HG03460 (cell line): ENCODE results near the gene CPD.
A peak's percentile ranks its signal among the peaks of the same experiment; 100 is the strongest.
"Not testable (repeated sequence)": the region's sequence is repeated elsewhere in the genome, so short reads cannot be mapped to it uniquely, and the experiment has no call there.

Source experiments
- ATAC-seq: cut with Tn5 transposase; IDR thresholded peaks from one replicate; pipeline ENCODE4 v1.9.1; 2021; ENCODE audit not compliant: unreplicated experiment

CPD gene

GRCh38 chr17:30378825-30379302 is at the start of gene CPD:
Gene CPD, plus strand, starts transcription at chr17:30378927. Its CDS starts 54 bp downstream, at chr17:30378981.
- ATAC-seq = peak; percentile 84

DNA sequence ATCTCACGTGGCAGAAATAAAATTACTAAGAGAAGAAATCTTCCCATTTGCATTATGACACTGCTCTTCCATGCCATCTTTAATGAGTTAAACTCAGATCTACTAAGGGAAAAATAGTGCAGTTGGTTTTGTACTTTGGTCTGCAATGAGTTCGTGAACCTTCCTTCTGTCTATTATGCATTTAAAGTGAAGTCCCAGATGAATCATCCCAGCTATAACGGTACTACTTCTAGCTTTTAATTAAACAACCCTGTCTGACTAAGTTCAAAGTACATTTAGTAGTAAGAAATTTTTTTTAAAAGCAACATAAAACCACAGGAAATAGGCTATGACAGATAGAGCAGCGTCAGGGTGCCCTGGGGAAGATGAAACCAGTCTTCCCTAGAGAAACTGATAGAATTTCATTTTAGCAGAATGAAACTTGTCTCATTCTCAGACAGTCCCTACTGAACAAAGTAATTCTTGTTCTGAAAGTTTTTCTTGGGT is 46.6 kb upstream of the CPD start:
- ATAC-seq = no peak

DNA sequence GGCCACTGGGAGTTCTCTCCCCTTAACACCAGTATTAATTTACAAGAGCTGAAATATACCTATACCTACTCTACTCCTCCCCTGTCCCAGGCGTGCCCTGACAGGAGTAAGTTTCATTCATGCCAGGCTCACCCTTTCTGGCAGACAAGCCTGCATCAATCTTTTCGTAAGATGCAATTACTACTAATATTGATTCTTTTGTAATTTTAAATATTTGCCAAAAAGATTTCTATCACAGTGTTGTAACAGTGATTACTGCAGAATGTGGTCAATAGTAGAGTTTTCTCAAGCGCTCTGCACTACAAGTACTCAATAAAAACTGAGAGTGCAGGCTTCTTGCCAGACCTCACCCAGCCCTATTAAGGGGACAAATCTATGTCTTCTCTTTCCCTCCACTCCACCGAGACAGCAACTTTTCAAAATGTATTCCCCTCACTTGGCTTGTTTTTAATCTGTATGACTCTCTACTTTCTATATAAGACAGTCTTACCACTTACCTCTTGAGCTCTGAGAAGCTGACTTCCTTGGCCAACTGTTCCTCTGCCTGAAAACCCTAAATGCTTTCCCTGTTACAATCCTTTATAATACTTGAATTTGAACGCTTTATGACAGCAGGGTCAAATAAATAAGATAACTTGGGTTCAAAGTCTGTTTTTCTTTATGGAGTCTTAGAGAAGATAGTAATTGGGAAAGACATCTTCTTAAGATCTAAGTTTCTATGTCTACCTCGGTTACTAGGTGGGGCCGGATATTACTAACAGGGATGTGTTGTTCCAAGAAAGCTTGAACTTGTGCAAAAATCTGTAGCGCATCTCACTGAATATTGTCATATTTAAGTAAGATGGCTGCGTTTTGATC is 45.0 kb upstream of the CPD start, which contains the start of gene TMIGD1:
Gene TMIGD1 (minus strand): TSS at position 555 of the 858 bp plus-strand sequence. CDS start 1,924 bp downstream, outside the sequence.
- ATAC-seq = no peak

DNA sequence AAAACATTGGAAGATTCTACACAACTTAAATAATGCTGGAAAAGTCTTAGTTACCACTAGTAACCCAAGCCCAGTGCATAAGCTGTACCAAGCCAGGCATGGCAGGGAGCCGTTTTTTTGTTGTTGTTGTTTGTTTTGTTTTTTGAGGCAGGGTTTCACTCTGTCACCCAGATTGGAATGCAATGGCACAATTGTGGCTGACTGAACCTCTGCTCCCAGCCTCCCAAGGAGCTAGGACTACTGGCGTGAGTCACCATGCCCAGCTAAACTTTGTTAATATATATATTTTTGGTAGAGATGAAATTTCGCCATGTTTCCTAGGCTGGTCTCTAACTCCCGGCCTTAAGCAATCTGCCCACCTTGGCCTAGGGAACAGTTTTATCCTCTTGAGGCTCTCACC is 44.3 kb upstream of the CPD start:
- ATAC-seq = no peak

- no peak for ATAC-seq
Measured at GRCh38 chr17:30336369-30337171, 42.2 kb upstream of the CPD start.

DNA sequence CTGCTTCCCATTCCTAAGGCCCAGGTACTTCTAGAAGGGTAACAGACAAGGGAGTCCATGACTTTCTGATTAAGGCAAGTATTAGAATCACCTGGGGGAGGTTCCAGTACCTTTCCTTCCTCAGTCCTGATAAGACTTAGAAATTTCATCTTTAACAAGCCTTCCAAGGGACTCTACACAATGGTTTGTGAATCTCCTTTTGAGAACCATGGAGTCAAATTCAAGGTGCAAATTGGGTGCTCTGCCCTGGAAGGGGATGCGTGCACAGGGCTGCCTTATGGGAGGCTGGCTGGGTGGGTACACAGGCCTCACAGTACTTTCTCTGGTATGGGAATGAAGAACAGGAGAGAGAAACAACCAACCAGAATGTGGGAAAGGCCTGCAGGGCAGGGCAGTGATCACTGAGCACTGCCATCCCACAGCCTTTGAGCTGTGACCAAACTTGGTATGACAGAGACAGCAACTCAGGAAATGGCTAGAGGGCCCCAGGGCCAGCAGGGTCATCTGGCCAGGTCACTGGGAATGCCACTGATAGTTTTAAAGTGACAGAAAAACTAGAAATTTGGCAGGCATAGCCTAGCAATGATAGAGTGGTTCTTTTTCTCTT is 41.2 kb upstream of the CPD start:
- no peak for ATAC-seq

DNA sequence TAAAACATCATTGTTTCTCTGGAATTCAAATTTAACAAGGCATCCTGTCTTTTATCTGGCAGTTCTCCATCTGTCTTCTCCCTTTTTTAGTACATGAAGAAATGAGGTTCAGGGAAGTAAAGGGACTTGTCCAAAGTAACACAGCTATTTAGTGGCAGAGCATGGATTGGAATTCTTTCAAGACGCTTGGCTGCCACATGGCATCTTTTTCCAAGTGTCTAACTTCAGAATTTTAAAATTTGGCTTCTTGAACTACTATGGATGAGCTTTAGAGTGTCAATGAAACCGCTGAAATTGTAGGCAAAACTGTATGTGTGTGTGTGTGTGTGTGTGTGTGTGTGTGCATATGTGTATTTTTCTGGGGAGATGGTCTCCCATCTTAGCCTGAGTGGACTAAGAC is 39.6 kb upstream of the CPD start:
- no peak for ATAC-seq

GRCh38 chr17:30340801-30341356 is 37.8 kb upstream of the CPD start:
- no peak for ATAC-seq

DNA sequence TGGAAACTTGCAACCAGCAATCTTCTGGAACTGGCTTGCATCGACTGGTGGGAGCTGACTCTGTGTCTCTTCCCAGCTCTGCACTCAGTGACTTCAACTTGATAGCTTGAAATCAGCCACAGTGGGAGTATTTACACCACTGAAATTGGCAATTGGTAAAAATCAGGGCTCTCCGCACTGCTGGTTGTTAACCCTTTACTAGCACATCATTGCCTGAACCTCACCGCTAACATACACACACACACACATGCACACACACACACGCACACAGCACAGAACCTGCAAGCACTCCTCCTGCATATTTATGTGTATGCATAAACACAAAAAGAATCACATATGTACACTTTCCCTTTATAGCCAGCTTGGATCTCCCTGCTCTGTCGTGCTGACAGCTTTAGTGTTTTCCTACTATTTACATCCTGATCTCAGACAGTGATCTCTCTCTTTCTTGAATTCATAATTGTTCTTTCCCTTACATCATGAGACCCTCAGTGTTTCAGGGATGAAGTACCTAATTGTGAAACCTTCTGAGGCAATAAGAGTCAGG is 37.0 kb upstream of the CPD start:
- ATAC-seq = no peak

DNA sequence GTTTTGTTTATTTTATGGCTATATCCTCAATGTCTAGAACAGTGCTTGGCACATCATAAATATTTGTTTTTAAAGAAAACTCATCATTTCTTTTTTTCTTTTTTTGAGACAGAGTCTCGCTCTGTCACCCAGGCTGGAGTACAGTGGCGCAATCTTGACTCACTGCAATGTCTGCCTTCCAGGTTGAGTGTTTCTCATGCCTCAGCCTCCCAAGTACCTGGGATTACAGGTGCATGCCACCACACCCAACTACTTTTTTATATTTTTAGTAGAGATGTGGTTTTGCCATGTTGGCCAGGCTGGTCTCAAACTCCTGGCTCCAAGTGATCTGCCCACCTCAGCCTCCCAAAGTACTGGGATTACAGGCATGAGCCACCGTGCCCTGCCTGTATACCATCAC is 35.5 kb upstream of the CPD start:
- not testable (repeated sequence) for ATAC-seq

DNA sequence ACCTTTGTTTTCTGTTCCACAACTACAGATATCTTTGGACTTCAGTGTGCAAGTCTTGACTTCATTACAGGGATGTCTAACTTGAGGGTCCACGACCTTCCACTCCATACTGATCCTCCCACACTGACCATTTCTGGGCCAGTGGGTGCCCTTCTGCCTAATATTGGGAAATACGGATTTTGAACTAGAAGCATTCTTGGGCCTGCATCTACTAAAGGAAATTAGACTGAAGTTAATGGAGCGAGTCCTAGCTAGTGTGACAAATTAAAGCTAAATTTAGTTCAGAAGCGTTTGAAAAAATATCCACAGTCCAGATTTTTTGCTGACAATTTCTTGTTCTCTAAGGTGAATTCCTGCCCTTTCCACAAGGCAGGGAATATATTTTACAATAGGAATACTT is 34.9 kb upstream of the CPD start:
- ATAC-seq = no peak

DNA sequence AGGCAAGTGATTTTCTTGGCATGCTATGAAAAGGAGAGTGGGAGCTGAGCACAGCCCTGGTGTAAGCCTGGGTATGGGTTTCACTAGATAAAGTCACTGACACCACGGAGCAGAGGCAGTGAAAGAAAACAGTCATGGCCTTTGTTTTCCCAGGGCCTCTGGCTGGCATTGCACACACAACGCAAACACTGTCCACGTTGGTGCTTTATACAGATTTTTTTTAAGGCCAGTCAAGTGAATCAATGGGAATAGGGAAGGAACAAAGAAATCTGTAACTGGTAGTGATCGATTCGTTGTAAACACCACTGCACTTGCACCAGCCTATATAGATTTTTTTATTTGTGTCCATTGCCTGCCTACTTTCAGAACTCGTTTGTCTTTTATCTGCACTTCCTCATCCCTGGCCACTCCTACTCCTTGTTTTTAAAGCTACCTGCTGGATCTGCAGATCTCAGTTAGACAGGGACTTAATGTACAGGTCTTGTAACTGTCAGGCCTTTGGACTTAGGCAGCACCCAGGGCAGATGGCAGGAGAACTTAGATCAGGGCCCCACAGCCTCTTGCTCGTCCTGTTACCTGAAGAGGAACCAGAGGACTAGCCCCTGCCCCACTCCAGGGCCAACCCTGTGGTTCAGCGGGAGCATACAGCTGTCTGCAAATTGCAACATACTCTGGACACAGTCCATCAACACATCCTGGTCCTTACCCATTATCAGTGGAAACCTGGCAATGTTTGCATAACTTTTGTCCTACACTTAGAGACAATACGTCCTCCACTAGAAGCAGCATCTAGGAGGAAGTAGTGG is 34.2 kb upstream of the CPD start:
- no peak for ATAC-seq

DNA sequence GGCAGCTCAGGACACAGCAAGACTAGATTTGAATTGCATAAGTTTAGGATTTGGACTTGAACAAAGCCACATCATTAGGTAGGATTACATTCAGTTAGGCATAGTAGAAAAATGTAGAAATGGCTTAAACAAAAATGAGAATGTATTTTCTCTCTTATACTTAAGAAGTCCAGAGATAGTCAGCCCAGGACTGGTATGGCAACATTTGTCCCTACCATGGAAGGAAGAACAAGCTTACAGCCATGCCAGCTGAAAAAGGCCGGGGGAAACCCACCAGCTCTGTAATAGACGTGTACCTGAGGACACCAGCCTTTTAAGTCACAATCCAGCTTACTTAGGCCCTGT is 33.7 kb upstream of the CPD start:
- ATAC-seq = no peak

GRCh38 chr17:30345527-30346075 is 33.1 kb upstream of the CPD start:
- no peak for ATAC-seq

- no peak for ATAC-seq
Measured at GRCh38 chr17:30346221-30346795, 32.4 kb upstream of the CPD start.

GRCh38 chr17:30347488-30347887 is 31.2 kb upstream of the CPD start:
- ATAC-seq = no peak

- ATAC-seq = no peak
Measured at GRCh38 chr17:30349252-30349651, 29.5 kb upstream of the CPD start.

GRCh38 chr17:30351263-30351662 is 27.5 kb upstream of the CPD start:
- not testable (repeated sequence) for ATAC-seq

DNA sequence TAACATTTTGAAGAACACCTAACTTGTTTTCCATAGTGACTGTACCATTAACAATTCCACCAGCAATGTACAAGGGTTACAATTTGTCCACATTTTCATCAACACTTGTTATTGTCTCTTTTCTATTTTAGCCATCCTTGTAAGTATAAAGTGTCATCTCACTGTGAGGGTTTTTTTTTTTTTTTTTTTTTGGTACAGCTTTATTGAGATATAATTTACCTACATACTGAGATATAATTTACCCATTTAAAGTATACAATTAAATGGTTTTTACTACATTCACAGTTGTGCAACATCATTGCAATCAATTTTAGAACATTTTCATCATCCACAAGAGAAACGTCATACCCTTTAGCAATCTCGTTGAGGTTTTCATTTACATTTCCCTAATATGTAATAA is 27.0 kb upstream of the CPD start:
- ATAC-seq = no peak
